GM04504 (cell line): Measurements from ENCODE around the gene MOCS1.

Experiments
- DNase-seq: peaks from one replicate; pipeline ENCODE4 v3.0.0-alpha.2; 2012; ENCODE audit warnings: low read depth

The MOCS1 gene

GRCh38 chr6:39924283-39924682 lies 10.0 kb downstream of the MOCS1 start:
- no peak for DNase-seq

- DNase-seq = no peak
These were observed 10.4 kb downstream of the MOCS1 start for GRCh38 chr6:39923861-39924260.

GRCh38 chr6:39923394-39923793 lies 10.9 kb downstream of the MOCS1 start:
- no peak for DNase-seq

- DNase-seq = no peak
These were observed 11.4 kb downstream of the MOCS1 start for GRCh38 chr6:39922821-39923220.

GRCh38 chr6:39920157-39920556 lies 14.1 kb downstream of the MOCS1 start:
- DNase-seq = no peak

GRCh38 chr6:39918831-39919230 lies 15.4 kb downstream of the MOCS1 start:
- no peak for DNase-seq

GRCh38 chr6:39917981-39918380 lies 16.3 kb downstream of the MOCS1 start:
- no peak for DNase-seq

- no peak for DNase-seq
These were observed 16.9 kb downstream of the MOCS1 start for GRCh38 chr6:39917329-39917728.

- no peak for DNase-seq
These were observed 18.4 kb downstream of the MOCS1 start for GRCh38 chr6:39915866-39916265.

GRCh38 chr6:39914239-39914638 lies 20.0 kb downstream of the MOCS1 start:
- no peak for DNase-seq

- no peak for DNase-seq
These were observed 20.8 kb downstream of the MOCS1 start for GRCh38 chr6:39913391-39913916.

- no peak for DNase-seq
These were observed 21.8 kb downstream of the MOCS1 start for GRCh38 chr6:39912446-39912845.

- DNase-seq = no peak
These were observed 22.6 kb downstream of the MOCS1 start for GRCh38 chr6:39911513-39912125.

GRCh38 chr6:39910744-39911143 lies 23.5 kb downstream of the MOCS1 start:
- DNase-seq = no peak

GRCh38 chr6:39910164-39910563 lies 24.1 kb downstream of the MOCS1 start:
- DNase-seq = no peak

- no peak for DNase-seq
These were observed 24.6 kb downstream of the MOCS1 start for GRCh38 chr6:39909701-39910100.

GRCh38 chr6:39908838-39909583 lies 25.3 kb downstream of the MOCS1 start:
- DNase-seq = no peak

GRCh38 chr6:39907871-39908575 lies 26.2 kb downstream of the MOCS1 start:
- no peak for DNase-seq

- no peak for DNase-seq
These were observed 27.9 kb downstream of the MOCS1 start for GRCh38 chr6:39906318-39906761.

GRCh38 chr6:39905640-39905975 lies 28.7 kb downstream of the MOCS1 start:
- no peak for DNase-seq

- no peak for DNase-seq
These were observed 29.2 kb downstream of the MOCS1 start for GRCh38 chr6:39904946-39905639.

- DNase-seq = no peak
These were observed 30.6 kb downstream of the MOCS1 start for GRCh38 chr6:39903656-39904055.
